HG03139 (cell line): Measurements from ENCODE around the gene NF1.
"Not testable (repeated sequence)": the region's sequence is repeated elsewhere in the genome, so short reads cannot be mapped to it uniquely, and the experiment has no call there.

ENCODE experiments used
- ATAC-seq: cut with Tn5 transposase; IDR thresholded peaks from one replicate; pipeline ENCODE4 v1.9.1; 2021; ENCODE audit not compliant: unreplicated experiment

NF1 gene

DNA sequence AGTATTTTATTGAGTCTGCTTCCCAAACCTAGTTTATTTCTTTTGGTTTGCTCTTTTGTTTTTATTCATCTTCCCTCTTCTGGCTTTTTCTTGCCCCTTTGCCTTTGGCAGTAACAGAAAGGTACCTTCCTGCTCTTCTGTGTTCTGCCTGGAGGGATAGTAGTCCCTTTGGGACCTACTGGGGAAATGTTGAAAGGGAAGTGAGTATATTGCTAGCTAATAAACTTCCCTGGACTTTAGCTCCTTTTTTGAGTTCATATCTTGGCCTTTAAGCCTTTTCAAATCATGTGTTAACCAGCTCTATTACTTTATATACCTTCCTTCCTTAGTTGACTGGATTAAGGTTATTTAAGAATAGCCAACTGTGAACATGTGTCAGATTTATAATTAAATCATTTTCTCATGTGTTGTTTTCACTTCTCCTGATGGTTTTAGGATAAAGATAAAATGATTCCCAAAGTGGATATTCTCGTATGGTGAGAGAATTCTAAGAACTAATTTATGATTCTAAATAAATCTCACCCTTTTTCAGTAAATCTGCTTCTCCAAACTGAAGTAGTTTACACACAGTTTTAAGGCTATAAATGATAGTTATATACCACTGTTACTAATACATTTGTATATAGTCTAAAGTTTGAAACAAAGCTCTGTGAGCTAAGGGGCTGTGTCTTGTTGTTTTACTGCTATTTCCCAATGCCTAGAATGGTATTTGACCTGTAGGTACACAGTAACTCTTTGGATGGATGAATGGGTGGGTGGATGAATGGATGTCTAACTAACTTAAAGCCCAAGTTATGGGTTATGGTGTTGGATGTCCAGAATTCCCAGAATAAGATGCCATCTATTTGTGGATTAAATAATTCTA, 156.6 kb downstream of the NF1 start:
- ATAC-seq, result no peak

DNA sequence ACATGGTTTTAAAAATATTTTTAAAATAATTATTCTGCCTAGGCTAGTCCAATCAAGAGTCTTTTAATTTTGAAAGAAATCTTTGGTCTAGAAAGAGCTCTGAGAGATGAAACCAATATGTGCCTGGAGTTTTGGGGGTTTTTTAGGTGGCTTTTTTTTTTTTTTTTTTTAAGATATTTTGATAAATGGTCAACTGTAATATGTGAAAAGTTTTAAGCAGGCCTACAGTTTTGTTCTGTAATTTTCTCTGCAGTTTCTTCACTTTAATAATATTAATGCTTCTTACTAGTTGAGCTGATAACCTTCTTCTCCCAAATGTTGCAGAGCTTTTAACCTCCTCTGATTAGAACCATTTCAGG, 157.2 kb downstream of the NF1 start:
- ATAC-seq, result no peak

DNA sequence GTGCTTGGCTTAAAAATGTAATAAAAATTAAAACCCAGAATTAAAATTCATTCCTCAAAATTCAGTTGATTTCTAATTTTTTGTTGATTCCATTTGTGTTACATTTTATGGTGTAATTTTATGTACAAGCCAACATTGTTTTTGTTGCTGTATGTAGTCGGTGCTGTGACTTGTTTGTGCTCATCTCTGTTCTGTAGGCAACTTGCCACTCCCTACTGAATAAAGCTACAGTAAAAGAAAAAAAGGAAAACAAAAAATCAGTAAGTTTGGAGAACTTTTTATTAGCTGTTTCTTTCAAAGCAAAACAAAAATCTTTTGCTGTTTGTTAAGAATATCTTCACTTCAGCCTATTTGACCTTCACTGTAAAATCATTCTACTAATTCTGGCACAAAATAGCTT, 158.0 kb downstream of the NF1 start:
- ATAC-seq, result no peak

DNA sequence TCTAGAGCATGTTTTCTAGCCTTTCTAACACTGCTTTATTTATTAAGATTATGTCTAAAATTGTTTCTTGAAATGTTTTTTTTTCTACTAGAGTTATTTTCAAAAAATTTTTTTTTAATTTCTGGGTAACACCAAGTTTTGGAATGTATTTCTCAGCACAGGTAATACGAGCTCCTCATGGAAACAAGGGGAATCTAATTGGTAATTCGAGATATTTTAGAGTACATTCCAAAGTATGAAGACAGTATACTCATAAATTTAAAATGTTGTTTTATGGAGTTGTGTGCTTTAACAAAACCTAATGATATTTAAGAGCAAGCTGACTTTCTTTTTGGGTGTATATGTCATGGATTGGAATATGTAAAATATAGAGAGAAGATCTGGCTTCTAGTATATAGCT, 159.9 kb downstream of the NF1 start:
- no peak for ATAC-seq

DNA sequence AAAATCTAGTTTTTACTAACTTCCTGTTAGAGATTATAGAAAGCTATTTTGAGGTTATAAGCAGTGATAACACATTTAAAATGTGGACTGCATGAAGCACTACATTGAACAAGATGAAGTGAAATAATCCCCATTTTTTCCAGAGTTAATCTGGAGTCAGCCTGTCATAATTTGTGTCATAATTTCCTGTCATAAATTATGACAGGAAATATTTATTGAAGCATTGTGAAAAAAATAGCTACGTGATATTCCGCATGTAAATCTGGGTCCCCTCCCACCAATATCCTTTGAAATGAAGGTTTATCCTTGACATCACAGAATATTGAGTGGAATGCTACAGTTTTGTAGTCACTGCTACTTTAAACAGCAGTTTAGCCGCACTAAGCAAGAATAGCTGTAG, 162.2 kb downstream of the NF1 start:
- no peak for ATAC-seq

DNA sequence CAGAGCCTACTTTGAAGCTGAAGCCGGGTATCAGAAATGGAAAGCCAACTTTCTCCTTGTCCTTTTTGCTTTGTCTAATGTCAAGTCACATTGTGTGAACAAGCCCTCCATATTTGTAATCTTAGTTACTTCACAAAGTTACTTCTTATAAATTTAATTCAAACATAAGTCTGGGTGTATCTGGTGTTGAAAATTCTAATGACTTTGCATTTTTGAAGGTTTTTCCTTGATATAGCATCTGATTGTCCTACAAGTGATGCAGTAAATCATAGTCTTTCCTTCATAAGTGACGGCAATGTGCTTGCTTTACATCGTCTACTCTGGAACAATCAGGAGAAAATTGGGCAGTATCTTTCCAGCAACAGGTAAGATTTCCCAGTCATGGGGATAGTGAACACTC, 165.4 kb downstream of the NF1 start:
- no peak for ATAC-seq

DNA sequence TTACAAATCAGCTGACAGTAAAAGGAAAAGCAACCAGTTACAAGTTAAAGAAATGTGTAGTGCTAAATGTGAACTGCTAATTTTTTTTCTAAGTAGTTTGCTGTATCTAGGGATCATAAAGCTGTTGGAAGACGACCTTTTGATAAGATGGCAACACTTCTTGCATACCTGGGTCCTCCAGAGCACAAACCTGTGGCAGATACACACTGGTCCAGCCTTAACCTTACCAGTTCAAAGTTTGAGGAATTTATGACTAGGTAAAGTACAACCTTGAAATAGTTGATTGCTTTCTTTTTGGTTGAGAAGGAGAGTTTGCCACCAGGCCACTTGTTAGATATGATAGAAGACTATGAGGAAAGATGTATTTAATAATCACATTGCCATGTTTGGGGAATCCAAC, 166.8 kb downstream of the NF1 start:
- ATAC-seq, result no peak

DNA sequence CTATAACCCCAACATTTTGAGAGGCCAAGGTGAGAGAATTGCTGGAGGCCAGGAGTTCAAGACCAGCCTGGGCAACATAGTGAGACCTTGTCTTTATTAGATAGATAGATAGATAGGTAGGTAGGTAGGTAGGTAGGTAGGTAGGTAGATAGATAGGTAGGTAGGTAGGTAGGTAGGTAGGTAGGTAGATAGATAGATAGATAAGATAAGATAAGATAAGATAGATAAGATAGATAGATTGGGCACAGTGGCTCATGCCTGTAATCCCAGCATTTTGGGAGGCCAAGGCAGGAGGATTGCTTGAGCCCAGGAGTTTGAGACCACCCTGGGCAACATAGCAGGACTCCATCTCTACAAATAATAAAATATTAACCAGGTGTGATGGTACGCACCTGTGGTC, 168.1 kb downstream of the NF1 start:
- ATAC-seq, result not testable (repeated sequence)

DNA sequence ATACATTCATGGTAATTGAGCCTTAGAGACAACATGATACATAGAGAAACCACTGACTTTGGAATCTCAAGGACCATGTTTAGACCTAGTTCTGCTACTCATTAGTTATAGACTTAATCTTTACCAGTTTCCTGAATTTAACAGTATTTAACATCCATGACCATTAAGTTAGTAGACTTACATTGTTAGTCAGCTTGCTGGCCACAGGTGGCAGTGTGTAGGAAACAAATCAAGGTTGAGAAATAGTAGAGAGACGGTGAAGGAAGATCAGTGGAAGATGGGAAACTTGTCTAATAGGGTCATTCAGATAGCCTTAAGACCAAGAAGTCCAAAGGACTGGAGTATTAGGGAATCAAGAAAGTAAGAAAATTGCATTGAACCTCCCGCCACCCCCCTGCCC, 171.3 kb downstream of the NF1 start:
- ATAC-seq, result no peak

DNA sequence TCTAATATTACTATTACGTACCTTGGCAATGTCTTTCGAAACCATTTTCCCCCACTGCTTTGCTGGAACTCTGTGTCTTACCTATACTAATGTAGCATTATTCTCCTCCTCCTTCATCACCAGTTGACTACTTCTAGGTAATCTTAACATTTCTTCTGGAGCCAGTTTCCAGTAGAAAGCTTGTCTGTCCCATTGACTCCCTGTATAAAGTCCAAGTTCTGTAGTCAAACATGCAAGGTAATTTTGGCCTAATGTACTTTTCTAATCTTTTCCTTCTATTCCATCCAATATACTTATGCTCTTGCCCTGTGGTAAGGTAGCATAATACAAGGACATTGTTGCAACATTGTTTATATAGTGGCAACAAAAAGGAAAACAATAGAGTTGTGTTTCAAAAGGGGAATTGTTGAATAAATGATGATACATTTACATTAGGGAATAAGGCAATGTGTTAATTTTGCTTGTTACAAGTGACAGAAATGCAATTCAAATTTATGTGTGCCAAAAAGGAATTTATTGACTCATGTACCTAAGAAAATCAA, 174.3 kb downstream of the NF1 start:
- no peak for ATAC-seq

DNA sequence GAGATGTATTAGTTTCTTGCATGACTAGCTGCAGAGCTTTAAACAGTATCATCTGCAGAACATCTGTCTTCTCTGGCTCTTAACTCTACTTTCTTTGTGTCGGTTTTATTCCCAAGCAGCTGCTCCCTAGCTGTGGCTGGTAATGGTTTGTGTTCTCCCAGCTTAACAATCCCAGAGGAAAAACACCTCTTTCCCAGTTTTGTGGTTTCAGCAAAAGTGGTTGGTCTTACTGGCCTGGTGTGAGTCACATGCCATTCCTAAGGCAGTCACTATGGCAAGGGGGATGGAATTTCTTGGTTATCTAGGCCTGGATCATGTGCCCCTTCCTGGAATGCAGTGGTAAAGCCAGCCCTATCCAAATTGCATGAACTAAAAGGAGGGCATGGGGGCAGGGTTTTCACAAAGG, 174.8 kb downstream of the NF1 start:
- no peak for ATAC-seq

DNA sequence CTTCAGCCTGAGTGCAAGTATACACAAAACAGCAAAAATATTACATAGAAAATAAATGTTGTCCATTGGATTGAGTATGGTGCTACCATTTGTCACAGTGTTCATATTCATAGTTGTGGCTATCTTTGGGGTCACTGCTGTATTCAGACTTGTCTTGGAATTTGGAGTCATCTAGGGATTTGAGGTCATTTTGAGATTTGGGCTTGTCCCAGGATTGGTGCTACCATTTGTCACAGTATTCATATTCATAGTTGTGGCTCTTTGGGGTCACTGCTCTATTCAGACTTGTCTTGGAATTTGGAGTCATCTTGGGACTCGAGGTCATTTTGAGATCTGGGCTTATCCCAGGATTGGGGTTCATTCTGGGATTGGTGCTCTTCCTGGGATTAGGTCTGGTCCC, 177.5 kb downstream of the NF1 start:
- no peak for ATAC-seq

DNA sequence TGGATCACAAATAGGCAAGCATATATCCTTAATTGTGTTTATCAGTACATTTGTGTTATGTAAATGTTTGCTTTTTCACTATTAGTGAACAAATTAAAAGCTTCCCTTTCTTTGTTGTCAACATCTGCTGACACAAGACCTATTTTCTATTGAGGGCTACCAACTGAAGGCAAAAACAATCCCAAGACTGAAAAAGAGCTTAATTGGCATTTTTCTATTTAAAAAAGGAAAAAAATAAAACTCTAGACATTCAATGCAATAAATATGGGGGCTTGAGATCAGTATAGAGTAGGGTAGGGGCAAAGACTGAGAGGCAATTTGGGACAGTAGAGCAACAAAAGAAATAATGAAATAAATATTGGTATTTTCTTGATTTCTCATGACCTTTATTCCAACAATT, 178.0 kb downstream of the NF1 start:
- ATAC-seq, result no peak

DNA sequence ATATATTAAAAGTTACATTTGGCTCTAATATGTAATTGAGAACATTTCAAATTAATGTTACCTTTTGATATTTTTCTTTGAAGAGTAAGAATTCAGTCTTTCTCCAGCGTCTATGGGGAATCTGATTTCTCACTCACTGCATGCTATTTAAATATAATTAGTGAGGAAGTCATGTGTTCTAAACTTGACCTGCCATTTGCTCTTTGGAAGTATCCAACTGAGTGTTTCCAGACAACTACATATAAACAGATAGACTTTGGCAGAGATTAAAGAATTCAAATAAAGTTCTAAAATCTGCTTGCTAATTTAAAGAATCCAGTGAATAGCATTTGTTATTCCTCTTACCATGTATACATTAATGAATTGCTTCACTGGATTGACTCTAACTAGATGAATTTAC, 178.7 kb downstream of the NF1 start:
- no peak for ATAC-seq

DNA sequence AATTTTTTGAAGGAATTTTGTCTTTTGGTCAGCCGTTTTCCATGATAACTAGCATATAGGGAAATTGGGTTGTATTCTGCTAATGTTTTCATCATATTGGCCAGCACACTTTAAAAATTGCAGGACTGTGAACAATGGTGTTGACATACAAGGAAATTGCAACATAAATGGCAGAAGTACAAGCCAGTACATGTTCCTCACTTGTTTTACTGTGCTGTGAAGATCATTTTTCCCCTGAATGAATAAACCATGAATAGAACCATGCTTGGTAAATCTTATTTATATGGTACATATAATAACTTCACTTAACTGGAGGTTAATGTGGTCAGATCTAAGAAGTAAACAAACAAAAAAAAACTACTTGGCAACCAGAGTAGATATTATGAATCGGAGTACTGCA, 179.5 kb downstream of the NF1 start:
- ATAC-seq, result no peak

DNA sequence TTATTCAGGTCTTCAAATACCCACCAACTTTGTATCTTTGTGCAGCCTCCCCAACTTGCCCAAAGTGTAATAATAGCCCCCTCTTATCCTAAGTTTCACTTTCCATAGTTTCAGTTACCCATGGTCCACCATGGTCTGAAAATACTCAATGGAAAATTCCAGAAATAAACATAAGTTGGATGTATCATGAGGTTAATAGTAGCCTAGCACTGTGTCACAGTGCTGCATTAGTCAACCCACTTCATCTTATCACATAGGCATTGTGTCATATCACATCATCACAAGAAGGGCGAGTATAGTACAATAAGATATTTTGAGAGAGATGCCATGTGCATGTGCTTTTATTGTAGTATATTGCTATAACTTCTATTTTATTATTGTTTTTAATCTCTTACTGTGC, 180.3 kb downstream of the NF1 start:
- ATAC-seq, result no peak

DNA sequence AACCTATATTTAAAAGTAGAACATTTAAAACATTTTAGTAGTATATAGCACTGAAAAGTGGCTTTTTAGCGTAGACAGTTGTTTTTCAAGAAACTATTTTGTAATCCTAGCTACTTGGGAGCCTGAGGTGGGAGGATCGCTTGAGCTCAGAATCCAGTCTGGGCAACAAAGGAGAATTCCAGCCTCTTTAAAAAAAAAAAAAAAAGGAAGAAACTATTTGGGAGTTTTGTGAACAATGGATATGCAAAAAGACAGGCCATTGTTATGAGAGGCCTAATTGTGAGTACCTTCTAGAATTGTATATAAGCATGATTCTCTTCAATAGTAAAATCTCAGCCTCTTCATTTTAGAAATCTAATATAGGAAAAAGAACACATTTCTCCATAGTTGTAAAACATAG, 184.6 kb downstream of the NF1 start:
- ATAC-seq, result no peak

DNA sequence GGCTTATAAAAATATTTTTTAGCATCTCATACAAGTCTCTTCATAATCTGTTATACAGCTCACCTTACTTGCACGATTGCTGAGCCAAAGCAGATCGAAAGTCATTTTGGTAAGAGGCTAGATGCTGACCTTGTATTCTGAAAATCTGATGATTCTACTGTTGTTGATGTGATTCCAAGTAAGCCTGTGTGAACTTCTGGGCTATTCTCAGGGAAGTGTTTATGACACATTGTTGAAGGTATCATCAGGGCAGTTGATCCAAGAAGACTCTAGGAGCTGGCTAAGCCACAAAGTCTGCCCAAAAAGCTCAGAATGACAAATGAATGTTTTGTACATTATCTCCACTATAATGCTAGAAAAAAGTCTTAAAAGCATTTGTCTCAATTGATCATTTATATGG, 186.3 kb downstream of the NF1 start:
- ATAC-seq, result no peak

DNA sequence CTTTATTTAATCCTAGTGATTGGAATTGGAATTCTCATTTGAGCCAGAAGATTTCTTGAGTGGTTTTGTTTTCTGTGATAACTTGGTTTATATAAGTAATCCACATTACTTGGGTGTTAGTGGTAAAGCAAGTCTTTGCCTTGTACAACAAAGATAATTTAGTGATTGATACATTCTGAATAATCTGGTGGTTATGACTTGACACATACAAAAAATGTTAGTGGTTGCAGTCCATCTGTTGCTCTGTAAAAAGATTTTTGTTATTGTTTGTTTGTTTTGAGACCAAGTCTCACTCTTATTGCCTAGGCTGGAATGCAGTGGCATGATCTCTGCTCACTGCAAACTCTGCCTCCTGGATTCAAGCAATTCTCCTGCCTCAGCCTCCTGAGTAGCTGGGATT, 189.1 kb downstream of the NF1 start:
- no peak for ATAC-seq

DNA sequence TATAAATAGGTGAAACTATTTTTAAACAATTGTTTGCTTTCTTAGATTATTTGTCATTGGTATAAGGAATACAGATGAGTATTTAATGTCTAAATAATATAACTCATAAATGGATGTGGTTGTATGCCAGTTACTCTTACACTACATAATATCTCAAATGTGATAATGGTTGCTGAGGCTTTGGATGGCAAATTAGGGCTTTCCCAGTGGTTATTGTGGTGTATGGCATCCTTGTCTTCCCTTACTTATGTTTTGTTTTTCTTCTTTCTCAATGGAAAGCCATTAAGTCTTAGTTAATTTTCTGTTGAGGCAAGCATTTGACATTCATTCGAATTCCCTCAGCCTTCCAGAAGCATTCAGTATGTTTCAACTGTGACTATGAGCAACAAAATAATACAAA, 191.8 kb downstream of the NF1 start:
- no peak for ATAC-seq

DNA sequence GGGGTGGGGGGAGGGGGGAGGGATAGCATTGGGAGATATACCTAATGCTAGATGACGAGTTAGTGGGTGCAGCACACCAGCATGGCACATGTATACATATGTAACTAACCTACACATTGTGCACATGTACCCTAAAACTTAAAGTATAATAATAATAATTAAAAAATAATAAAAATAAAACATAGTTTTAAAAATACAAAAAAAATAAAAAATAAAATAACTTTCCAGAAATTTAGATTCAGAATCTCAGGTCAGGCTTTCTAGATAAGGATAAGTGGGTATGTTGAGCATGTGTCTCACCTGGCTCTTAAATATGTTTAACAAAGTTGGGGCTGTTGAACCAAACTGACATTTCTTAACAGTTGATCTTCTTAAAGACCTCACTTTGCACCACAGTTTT, 193.2 kb downstream of the NF1 start:
- ATAC-seq, result not testable (repeated sequence)

DNA sequence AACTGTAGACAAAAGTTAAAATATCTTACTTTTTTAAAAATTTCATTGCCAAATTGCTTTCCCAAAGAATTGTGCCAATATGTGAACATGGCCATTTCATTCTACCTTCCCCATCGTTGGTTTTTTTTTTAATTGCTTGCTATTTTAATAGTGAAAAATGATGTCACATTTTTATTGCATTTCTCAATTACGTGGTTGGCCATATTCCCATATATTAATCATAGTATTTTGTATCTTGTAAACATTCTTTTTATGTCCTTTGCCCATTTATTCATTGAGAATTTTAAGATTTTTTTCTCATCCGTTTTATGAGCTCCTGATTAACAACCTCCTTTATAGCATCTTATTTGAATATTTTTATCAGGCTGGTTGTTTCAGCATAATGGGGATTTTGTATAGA, 195.0 kb downstream of the NF1 start:
- no peak for ATAC-seq

DNA sequence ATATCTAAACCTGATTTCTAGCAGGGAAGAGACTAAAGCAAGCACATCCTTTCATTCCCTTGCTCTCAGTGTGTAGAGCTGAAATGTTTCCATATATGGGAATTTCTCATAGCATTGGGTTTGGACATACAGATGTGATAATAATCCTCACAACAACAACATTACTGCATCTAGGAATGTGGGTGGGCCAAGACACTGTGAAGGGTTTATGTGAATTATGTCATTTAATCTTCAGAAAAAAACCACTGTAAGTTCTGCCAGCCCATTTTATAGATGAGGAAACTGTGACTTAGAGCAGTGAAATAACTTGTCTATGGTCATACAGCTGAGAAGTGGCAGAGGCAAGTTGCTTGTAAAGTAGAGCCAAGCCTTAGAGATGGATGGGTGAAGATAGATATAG, 197.0 kb downstream of the NF1 start:
- no peak for ATAC-seq
